Gastroesophageal sphincter (tissue), 4 donors: ENCODE data around the gene NAV2. TPM values are rescaled to one million over a fixed set of nuclear protein-coding genes. Genes with fewer than 3 reads are reported as not detected.

Source experiments
- ATAC-seq: fragments of 150-250 bp; one replicate; pipeline ENCODE4 v1.9.1; 2016; ENCODE audit warnings: mild to moderate bottlenecking, moderate library complexity
- H3K27ac ChIP-seq, 4 donors: fragments of 200-600 bp; sonication (generic) in 3 of 4; 1 replicate in 3 of 4; 2 replicates in 1 of 4; pipeline ENCODE4 v1.5.1; 2016 to 2019
- H3K27me3 ChIP-seq: fragments of 200-600 bp; sonication (generic); one replicate; pipeline ENCODE4 v1.5.1; 2019
- H3K36me3 ChIP-seq, 2 donors: fragments of 200-600 bp; sonication (generic); one replicate each; pipeline ENCODE4 v1.5.1; 2019; ENCODE audit warnings: control low read depth in 1 of 2
- H3K4me1 ChIP-seq, 3 donors: fragments of 200-600 bp; sonication (generic); 1 replicate in 2 of 3; 2 replicates in 1 of 3; pipeline ENCODE4 v1.5.1; 2016 to 2019; ENCODE audit warnings: control low read depth in 2 of 3
- H3K4me3 ChIP-seq, 2 donors: fragments of 200-600 bp; sonication (generic); one replicate each; pipeline ENCODE4 v1.5.1; 2019; ENCODE audit warnings: mild to moderate bottlenecking in 1 of 2, moderate library complexity in 1 of 2
- H3K9me3 ChIP-seq, 3 donors: fragments of 200-600 bp; sonication (generic); one replicate each; pipeline ENCODE4 v1.5.1; 2017 to 2019; ENCODE audit warnings: control low read depth in 2 of 3
- CTCF ChIP-seq, 4 experiments: fragments of 200-600 bp in 2 of 4; fragments of 450-650 bp in 2 of 4; sonication (generic) in 1 of 4; IDR thresholded peaks; one replicate each; pipeline ENCODE4 v1.5.1; 2017 to 2019; ENCODE audit warnings: antibody characterized with exemption in 4 of 4, mild to moderate bottlenecking in 2 of 4, moderate library complexity in 2 of 4
- EP300 ChIP-seq: sonication (generic); formaldehyde crosslinking; IDR thresholded peaks from one replicate; pipeline ENCODE4 v1.6.1; 2017; ENCODE audit warnings: antibody characterized with exemption, mild to moderate bottlenecking
- POLR2A ChIP-seq, 2 donors: fragments of 450-650 bp; IDR thresholded peaks; one replicate each; pipeline ENCODE4 v1.6.1; 2017; ENCODE audit warnings: antibody characterized with exemption in 2 of 2, mild to moderate bottlenecking in 2 of 2, moderate library complexity in 1 of 2
- POLR2AphosphoS5 ChIP-seq: sonication (generic); formaldehyde crosslinking; IDR thresholded peaks from one replicate; pipeline ENCODE4 v1.6.1; 2017; ENCODE audit warnings: antibody characterized with exemption
- WGBS, 2 donors: methylation state at CpG; one replicate each; pipeline ENCODE4 v1.1.5; 2018; ENCODE audit warnings: low coverage in 1 of 2; 5-methylcytosine and 5-hydroxymethylcytosine counted together
- small RNA-seq, 4 donors: library from RNA; depleted of rRNA; stranded (forward); fragments of <200 nt; gene quantifications; one replicate each; pipeline ENCODE3, GENCODE V24; 2016
- total RNA-seq, 4 donors: library from RNA; depleted of rRNA; stranded (reverse); fragments of >200 nt; gene quantifications; one replicate each; pipeline ENCODE4 v1.1.0, GENCODE V29; 2016

The NAV2 gene
- total RNA-seq, 4 donors from 2014 or later: 19.5 to 57.1 (median 43.4) TPM

GRCh38 chr11:20162824-20163782 is 450.5 kb downstream of the NAV2 start:
- H3K27me3 ChIP-seq: peaks cover 100% of the 10 kb centered on the region

GRCh38 chr11:20163783-20164481 is 451.3 kb downstream of the NAV2 start:
- no peak for ATAC-seq
- Histone ChIP-seq H3K27me3 (peaks cover 100% of the 10 kb centered on the region), H3K9me3 (peaks cover 0 to 8% (median 0%) of the 10 kb centered on the region in 3 donors), H3K4me1 (peaks cover 0 to 25% (median 12%) of the 10 kb centered on the region in 3 donors), H3K36me3 (no peaks in the 10 kb centered on the region), H3K4me3 (peak overlapping the region in 1 of 2 donors; percentile 26), H3K27ac (no peak overlapping the region)
- TF ChIP-seq POLR2AphosphoS5: no peak
- TF ChIP-seq CTCF (IDR thresholded peaks at IDR 0.05): no peak
- no peak for TF ChIP-seq POLR2A (IDR thresholded peaks at IDR 0.05)
- no peak for TF ChIP-seq EP300
- WGBS, 2 donors: 7 to 17% methylated on average over 11 to 14 of the region's 26 CpGs

More at GRCh38 chr11:20162824-20163782, 450.5 kb downstream of the NAV2 start:
- TF ChIP-seq EP300 (no peak), POLR2A (IDR thresholded peaks at IDR 0.05) (no peak), POLR2AphosphoS5 (no peak), CTCF (IDR thresholded peaks at IDR 0.05) (no peak)
- Histone ChIP-seq H3K4me1 (peaks cover 0 to 30% (median 12%) of the 10 kb centered on the region in 3 donors), H3K27ac (no peak overlapping the region), H3K9me3 (peaks cover 0 to 8% (median 0%) of the 10 kb centered on the region in 3 donors), H3K36me3 (no peaks in the 10 kb centered on the region), H3K4me3 (peak overlapping the region in 1 of 2 donors; percentile 26)
- ATAC-seq: peak; percentile 39
- WGBS, 2 donors: 0 to 3% methylated on average over 20 of the region's 61 CpGs

Small RNA genes within 50 kb of the gene (small RNA-seq; reads per million reads assigned to genes)
- gene MIR4694: 0 reads per million in 4 donors
